ENCODE data around the gene TCTN2. TPM values are rescaled to one million over a fixed set of nuclear protein-coding genes. Genes with fewer than 3 reads are reported as not detected.
A peak's percentile ranks its signal among the peaks of the same experiment; 100 is the strongest.

The TCTN2 gene
- total and polyA plus RNA-seq, 8 donors = 4.2 to 9.9 (median 6.5) TPM

DNA sequence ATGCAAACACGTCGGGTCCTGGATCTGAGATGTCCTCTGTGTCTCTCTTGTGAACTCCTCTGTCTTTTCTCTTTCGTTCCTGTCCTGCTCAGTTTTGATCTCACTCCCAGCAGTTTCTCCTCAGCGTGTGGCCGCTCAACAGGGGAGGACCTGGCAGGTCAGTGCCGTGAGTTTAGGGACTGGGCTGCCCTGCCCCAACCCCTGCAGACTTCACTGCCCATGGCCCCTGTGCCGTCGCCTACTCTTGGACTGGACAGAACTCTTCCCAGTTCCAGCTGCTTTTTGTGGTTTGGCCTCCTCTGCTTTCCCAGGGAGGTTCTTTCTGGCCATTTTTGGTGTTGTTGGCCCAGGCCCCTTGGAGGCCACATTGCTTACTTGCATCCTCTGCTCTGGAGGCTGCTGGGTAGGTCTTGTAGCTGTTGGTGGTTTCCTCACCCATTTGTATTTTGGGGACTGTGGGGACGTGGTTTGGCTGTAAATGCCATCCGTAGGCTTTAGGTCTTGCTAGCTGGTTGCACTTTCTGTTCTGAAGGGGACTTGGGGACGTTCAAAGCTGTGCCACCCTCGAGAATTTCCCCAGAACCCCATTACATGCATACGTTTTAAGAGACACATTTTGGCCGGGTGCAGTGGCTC lies 71.1 kb downstream of the TCTN2 start:
- no peak for DNase-seq
- Histone ChIP-seq H3K4me1 (no peaks in the 10 kb centered on the region), H3K36me3 (peaks cover 9 to 58% (median 24%) of the 10 kb centered on the region in 3 donors), H3K27ac (no peak overlapping the region), H3K27me3 (no peaks in the 10 kb centered on the region), H3K4me3 (no peak overlapping the region), H3K9me3 (no peaks in the 10 kb centered on the region)
- no peak for FAIRE-seq
- ATAC-seq = no peak
- no peak for TF ChIP-seq CTCF (IDR thresholded peaks at IDR 0.05)
- 86 to 92% methylated on average over 14 of the region's 14 CpGs for WGBS, 2 donors
- intact Hi-C loops (cut with DNase I) = no loop called here

GRCh38 chr12:123743002-123743401 lies 72.1 kb downstream of the TCTN2 start:
- FAIRE-seq = no peak
- WGBS, 2 donors = 88 to 94% methylated on average over 10 of the region's 10 CpGs
- peaks cover 9 to 50% (median 16%) of the 10 kb centered on the region in 3 donors for H3K36me3 ChIP-seq

GRCh38 chr12:123744836-123745235 lies 73.9 kb downstream of the TCTN2 start:
- H3K36me3 ChIP-seq = peaks cover 6 to 55% (median 18%) of the 10 kb centered on the region in 3 donors
- intact Hi-C loops (cut with DNase I) = no loop called here
- 72 to 82% methylated on average over 12 of the region's 12 CpGs for WGBS, 2 donors
- H3K9me3 ChIP-seq = no peaks in the 10 kb centered on the region
- H3K27ac ChIP-seq = no peak overlapping the region
- TF ChIP-seq CTCF (IDR thresholded peaks at IDR 0.05) = no peak
- H3K27me3 ChIP-seq = no peaks in the 10 kb centered on the region
- ATAC-seq = no peak
- DNase-seq = no peak
- H3K4me3 ChIP-seq = no peak overlapping the region
- H3K4me1 ChIP-seq = no peaks in the 10 kb centered on the region
- no peak for FAIRE-seq

More at GRCh38 chr12:123743002-123743401, 72.1 kb downstream of the TCTN2 start:
- Histone ChIP-seq H3K4me3 (no peak overlapping the region), H3K27ac (no peak overlapping the region), H3K27me3 (no peaks in the 10 kb centered on the region), H3K9me3 (no peaks in the 10 kb centered on the region), H3K4me1 (no peaks in the 10 kb centered on the region)
- TF ChIP-seq CTCF (IDR thresholded peaks at IDR 0.05) = no peak
- no peak for DNase-seq
- intact Hi-C loops (cut with DNase I) = no loop called here
- ATAC-seq = peak in 1 of 4 donors; percentile 31

DNA sequence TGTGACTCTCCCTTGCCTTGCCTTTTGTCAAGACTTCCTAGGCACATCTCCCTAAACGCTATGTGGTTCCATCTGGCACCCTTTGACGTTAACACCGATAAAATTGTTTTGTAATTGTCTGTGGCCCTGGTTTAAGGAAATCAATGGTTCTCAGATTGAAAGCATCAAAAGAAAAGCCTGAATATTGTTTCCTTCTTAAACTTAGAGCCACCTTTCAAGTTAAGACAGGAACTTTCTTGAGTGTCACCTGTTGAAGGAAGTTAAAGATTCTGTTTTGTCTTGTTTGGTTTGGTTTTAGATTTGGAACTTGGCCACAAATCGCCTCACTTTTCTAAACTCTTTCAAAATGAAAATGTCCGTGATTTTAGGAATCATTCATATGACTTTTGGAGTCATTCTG lies 76.4 kb downstream of the TCTN2 start:
- Histone ChIP-seq H3K4me1 (no peaks in the 10 kb centered on the region), H3K27me3 (no peaks in the 10 kb centered on the region), H3K36me3 (peaks cover 6 to 48% (median 12%) of the 10 kb centered on the region in 3 donors), H3K4me3 (no peak overlapping the region), H3K9me3 (no peaks in the 10 kb centered on the region), H3K27ac (no peak overlapping the region)
- WGBS, 2 donors = 74 to 79% methylated on average over 5 of the region's 5 CpGs
- ATAC-seq (no peak), FAIRE-seq (no peak), DNase-seq (no peak)
- no peak for TF ChIP-seq CTCF (IDR thresholded peaks at IDR 0.05)
- intact Hi-C loops (cut with DNase I) = no loop called here

DNA sequence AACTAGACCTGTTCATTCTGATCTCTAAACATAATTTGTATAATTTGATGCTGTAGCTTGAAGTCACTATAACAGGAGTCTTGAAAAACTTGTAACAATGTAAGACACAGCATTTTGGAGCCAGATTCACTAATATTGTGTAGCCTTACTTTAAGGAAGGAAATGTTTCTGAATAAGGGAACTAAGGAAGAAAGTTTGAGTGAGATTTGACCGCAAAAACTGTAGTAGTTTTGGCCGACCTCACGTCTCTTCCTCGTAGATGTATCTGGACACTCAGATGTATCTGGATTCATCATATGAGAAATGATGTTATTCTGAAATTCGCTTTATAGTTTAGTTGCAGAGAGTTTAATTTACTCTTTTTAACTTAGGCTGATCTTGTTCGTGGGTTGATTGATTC lies 77.2 kb downstream of the TCTN2 start:
- H3K4me1 ChIP-seq = no peaks in the 10 kb centered on the region
- no peak for FAIRE-seq
- DNase-seq = no peak
- no peak for ATAC-seq
- TF ChIP-seq CTCF (IDR thresholded peaks at IDR 0.05) = no peak
- WGBS, 2 donors = 84 to 88% methylated on average over 6 of the region's 6 CpGs
- H3K4me3 ChIP-seq = no peak overlapping the region
- peaks cover 6 to 46% (median 12%) of the 10 kb centered on the region in 3 donors for H3K36me3 ChIP-seq
- H3K9me3 ChIP-seq = no peaks in the 10 kb centered on the region
- intact Hi-C loops (cut with DNase I) = no loop called here
- no peaks in the 10 kb centered on the region for H3K27me3 ChIP-seq
- H3K27ac ChIP-seq = no peak overlapping the region

All from pancreas (tissue), 10 donors.